ENCODE measurements around the gene AADACL2.

AADACL2 gene, protein sequence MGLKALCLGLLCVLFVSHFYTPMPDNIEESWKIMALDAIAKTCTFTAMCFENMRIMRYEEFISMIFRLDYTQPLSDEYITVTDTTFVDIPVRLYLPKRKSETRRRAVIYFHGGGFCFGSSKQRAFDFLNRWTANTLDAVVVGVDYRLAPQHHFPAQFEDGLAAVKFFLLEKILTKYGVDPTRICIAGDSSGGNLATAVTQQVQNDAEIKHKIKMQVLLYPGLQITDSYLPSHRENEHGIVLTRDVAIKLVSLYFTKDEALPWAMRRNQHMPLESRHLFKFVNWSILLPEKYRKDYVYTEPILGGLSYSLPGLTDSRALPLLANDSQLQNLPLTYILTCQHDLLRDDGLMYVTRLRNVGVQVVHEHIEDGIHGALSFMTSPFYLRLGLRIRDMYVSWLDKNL

GRCh38 chr3:151733613-151734012, at the start of gene AADACL2:
Gene AADACL2 (plus strand): TSS chr3:151733927. CDS start chr3:151734036, 109 bp downstream.
- H3K4me3 ChIP-seq (ENCODE audit: low read length): no peak within 1 kb of the TSS
- no peak for DNase-seq (ENCODE audit: low read depth)
- TF ChIP-seq, protein P1, sequence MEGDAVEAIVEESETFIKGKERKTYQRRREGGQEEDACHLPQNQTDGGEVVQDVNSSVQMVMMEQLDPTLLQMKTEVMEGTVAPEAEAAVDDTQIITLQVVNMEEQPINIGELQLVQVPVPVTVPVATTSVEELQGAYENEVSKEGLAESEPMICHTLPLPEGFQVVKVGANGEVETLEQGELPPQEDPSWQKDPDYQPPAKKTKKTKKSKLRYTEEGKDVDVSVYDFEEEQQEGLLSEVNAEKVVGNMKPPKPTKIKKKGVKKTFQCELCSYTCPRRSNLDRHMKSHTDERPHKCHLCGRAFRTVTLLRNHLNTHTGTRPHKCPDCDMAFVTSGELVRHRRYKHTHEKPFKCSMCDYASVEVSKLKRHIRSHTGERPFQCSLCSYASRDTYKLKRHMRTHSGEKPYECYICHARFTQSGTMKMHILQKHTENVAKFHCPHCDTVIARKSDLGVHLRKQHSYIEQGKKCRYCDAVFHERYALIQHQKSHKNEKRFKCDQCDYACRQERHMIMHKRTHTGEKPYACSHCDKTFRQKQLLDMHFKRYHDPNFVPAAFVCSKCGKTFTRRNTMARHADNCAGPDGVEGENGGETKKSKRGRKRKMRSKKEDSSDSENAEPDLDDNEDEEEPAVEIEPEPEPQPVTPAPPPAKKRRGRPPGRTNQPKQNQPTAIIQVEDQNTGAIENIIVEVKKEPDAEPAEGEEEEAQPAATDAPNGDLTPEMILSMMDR (conservative IDR thresholded peaks at IDR 0.05; ENCODE audit: low read length): no peak

- DNase-seq (ENCODE audit: low read depth): no peak
- TF ChIP-seq, protein P1 (conservative IDR thresholded peaks at IDR 0.05; ENCODE audit: low read length): no peak
Observed at GRCh38 chr3:151684094-151684493, 49.6 kb upstream of the AADACL2 start.

DNA sequence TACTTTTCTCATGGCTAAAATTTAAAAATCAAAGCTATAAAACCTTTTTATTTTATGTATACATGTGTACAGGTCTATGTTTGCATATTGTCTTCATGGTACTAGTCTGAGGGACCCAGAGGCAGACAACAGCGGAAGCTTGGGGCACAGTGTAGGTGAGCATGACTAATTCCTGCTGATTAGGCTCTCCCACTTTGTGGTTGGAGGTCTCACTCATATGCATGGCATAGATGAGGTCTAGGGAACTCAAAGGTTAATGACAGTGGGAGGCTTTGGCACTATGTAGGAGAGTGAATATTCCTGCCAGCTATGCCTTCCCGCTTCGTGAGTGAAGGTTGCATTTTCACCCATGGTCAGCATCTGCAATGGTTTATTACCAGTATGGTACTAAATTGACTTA, 47.5 kb upstream of the AADACL2 start:
- H3K4me3 ChIP-seq (ENCODE audit: low read length): no peak overlapping the region
- TF ChIP-seq, protein P1 (conservative IDR thresholded peaks at IDR 0.05; ENCODE audit: low read length): no peak

More at GRCh38 chr3:151684094-151684493, 49.6 kb upstream of the AADACL2 start:
- no peak overlapping the region for H3K4me3 ChIP-seq (ENCODE audit: low read length)

DNA sequence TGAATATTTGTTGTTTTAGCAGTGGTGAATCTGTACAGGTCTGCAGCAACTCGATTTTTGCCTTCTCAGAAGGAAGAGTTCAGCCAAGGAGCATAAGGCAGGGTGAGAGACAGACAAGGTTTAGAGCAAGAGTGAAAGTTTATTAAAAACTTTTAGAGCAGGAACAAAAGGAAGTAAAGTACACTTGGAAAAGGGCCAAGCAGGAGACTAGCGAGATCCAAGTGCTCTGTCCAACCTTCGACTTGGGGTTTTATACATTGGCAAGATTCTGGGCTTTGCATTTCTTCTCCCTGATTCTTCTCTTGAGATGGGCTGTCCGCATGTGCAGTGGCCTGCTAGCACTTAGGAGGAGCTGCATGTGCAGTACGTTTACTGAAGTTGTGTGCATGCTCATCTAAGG, 46.7 kb upstream of the AADACL2 start:
- TF ChIP-seq, protein P1 (conservative IDR thresholded peaks at IDR 0.05; ENCODE audit: low read length): no peak
- H3K4me3 ChIP-seq (ENCODE audit: low read length): no peak overlapping the region
- no peak for DNase-seq (ENCODE audit: low read depth)

More for the DNA sequence above, 47.5 kb upstream of the AADACL2 start:
- DNase-seq (ENCODE audit: low read depth): no peak

- TF ChIP-seq, protein P1 (conservative IDR thresholded peaks at IDR 0.05; ENCODE audit: low read length): no peak
- H3K4me3 ChIP-seq (ENCODE audit: low read length): no peak overlapping the region
- DNase-seq (ENCODE audit: low read depth): no peak
Observed at GRCh38 chr3:151688571-151688970, 45.2 kb upstream of the AADACL2 start.

- no peak for DNase-seq (ENCODE audit: low read depth)
- no peak overlapping the region for H3K4me3 ChIP-seq (ENCODE audit: low read length)
- TF ChIP-seq, protein P1 (conservative IDR thresholded peaks at IDR 0.05; ENCODE audit: low read length): no peak
Observed at GRCh38 chr3:151690645-151691044, 43.1 kb upstream of the AADACL2 start.

GRCh38 chr3:151697496-151697895, 36.2 kb upstream of the AADACL2 start:
- DNase-seq (ENCODE audit: low read depth): no peak
- H3K4me3 ChIP-seq (ENCODE audit: low read length): no peak overlapping the region
- TF ChIP-seq, protein P1 (conservative IDR thresholded peaks at IDR 0.05; ENCODE audit: low read length): no peak
